Right lobe of liver (tissue), 6 donors: Measurements from ENCODE around the gene OSBPL3. TPM values are rescaled to one million over a fixed set of nuclear protein-coding genes. Genes with fewer than 3 reads are reported as not detected.

Source experiments
- ATAC-seq, 4 donors: fragments of 200-7000 bp; cut with Tn5 transposase; one replicate each; pipeline ENCODE4 v1.9.1; 2020; ENCODE audit warnings: mild to moderate bottlenecking in 4 of 4, moderate library complexity in 4 of 4
- DNase-seq, 3 donors: peaks; one replicate each; pipeline ENCODE4 v3.0.0-alpha.2; 2020
- H3K27ac ChIP-seq, 3 donors: fragments of 200-600 bp; one replicate each; pipeline ENCODE4 v1.8.0; 2022
- H3K27me3 ChIP-seq, 2 donors: fragments of 200-600 bp; one replicate each; pipeline ENCODE4 v1.8.0; 2022
- H3K36me3 ChIP-seq, 4 donors: fragments of 200-600 bp; sonication (generic) in 1 of 4; one replicate each; pipeline versions ENCODE4 v1.5.1 to v1.8.0; 2017 to 2022; ENCODE audit warnings: control low read depth in 1 of 4
- H3K4me1 ChIP-seq, 4 donors: fragments of 200-600 bp; sonication (generic) in 1 of 4; one replicate each; pipeline versions ENCODE4 v1.5.1 to v1.8.0; 2017 to 2022; ENCODE audit warnings: control low read depth in 1 of 4
- H3K4me3 ChIP-seq, 3 donors: fragments of 200-600 bp; one replicate each; pipeline ENCODE4 v1.8.0; 2022
- H3K9me3 ChIP-seq, 4 donors: fragments of 200-600 bp; sonication (generic) in 1 of 4; one replicate each; pipeline versions ENCODE4 v1.5.1 to v1.8.0; 2017 to 2022; ENCODE audit warnings: control low read depth in 1 of 4
- CTCF ChIP-seq, 4 donors: fragments of 200-600 bp in 3 of 4; fragments of 450-650 bp in 1 of 4; IDR thresholded peaks; one replicate each; pipeline versions ENCODE4 v1.5.1 to v1.8.0; 2016 to 2022; ENCODE audit warnings: antibody characterized with exemption in 4 of 4, mild to moderate bottlenecking in 2 of 4
- POLR2A ChIP-seq: fragments of 450-650 bp; IDR thresholded peaks from one replicate; pipeline ENCODE4 v1.6.1; 2017; ENCODE audit warnings: antibody characterized with exemption, mild to moderate bottlenecking
- WGBS: methylation state at CpG from one replicate; pipeline ENCODE4 v1.1.6; 2018; ENCODE audit warnings: low coverage, low lambda C conversion rate; ENCODE audit not compliant: insufficient coverage; ENCODE audit errors: missing lambda C conversion rate; 5-methylcytosine and 5-hydroxymethylcytosine counted together
- intact Hi-C, 2 donors: fragments of 100-400 bp; cut with DNase I; formaldehyde crosslinking; loops; one replicate each; pipeline versions ENCODE4 v1.11.2 to v1.14.1; 2022
- total RNA-seq, 6 experiments: library from RNA; depleted of rRNA in 2 of 6; stranded (reverse); fragments of >200 nt in 2 of 6; fragmentation: NEBNext Ultra II Directional in 3 of 6; extraction: Animal tissue kit (Norgen Biotek cat#: 25700) in 3 of 6; gene quantifications; one replicate each; pipeline versions ENCODE4 v1.1.0 to v1.2.4, GENCODE V29; 2016 to 2023
- donor health status: DM: no; HTN: yes; CAD: no.
- donor health status: DM: no; HTN: no; CAD: no.
- donor health status: DM: no; HTN: no; CAD: no.
- donor health status: DM: no; HTN: yes; CAD: no.
- donor health status: DM: no; HTN: yes; CAD: no.

Gene OSBPL3
- total RNA-seq, 6 experiments from 2014 or later: 0.70 to 8.2 (median 2.4) TPM

- DNase-seq: no peak
- TF ChIP-seq CTCF (IDR thresholded peaks at IDR 0.05): no peak
- no peak for TF ChIP-seq POLR2A
- Histone ChIP-seq H3K27me3 (no peaks in the 10 kb centered on the region), H3K36me3 (no peaks in the 10 kb centered on the region), H3K4me1 (no peaks in the 10 kb centered on the region), H3K4me3 (no peak overlapping the region), H3K9me3 (no peaks in the 10 kb centered on the region), H3K27ac (no peak overlapping the region)
- 100% methylated on average over 1 of the region's 1 CpG for WGBS
- intact Hi-C loops: no loop called here
- no peak for ATAC-seq
Measured at GRCh38 chr7:24955313-24955712, 24.7 kb downstream of the OSBPL3 start.

DNA sequence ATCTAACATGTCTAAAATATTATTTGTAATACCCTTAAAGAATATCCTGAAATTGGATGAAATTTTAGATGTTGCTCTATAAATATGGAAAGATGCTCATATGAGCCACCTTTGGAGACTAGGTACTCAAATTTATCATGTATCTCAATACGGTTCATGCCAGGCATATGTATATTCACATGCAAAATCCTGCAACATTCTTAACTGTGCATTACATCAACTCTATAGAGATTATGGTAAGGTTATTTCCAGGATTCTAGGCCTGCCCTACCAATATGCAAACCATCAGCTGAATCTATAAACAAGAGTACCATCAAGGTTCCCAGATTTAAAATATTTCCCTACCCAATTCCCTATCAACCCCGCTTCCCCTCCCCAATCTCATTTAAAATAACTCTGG, 27.5 kb downstream of the OSBPL3 start:
- Histone ChIP-seq H3K27ac (no peak overlapping the region), H3K27me3 (no peaks in the 10 kb centered on the region), H3K9me3 (no peaks in the 10 kb centered on the region), H3K36me3 (no peaks in the 10 kb centered on the region), H3K4me3 (no peak overlapping the region), H3K4me1 (no peaks in the 10 kb centered on the region)
- no peak for TF ChIP-seq CTCF (IDR thresholded peaks at IDR 0.05)
- no peak for TF ChIP-seq POLR2A
- no peak for DNase-seq
- 90% methylated on average over 2 of the region's 2 CpGs for WGBS
- ATAC-seq: no peak
- intact Hi-C loops: no loop called here

- DNase-seq (no peak), ATAC-seq (no peak)
- Histone ChIP-seq H3K27ac (no peak overlapping the region), H3K4me3 (no peak overlapping the region), H3K27me3 (no peaks in the 10 kb centered on the region), H3K9me3 (no peaks in the 10 kb centered on the region), H3K36me3 (no peaks in the 10 kb centered on the region), H3K4me1 (no peaks in the 10 kb centered on the region)
- 73% methylated on average over 3 of the region's 3 CpGs for WGBS
- intact Hi-C loops: no loop called here
- no peak for TF ChIP-seq CTCF (IDR thresholded peaks at IDR 0.05)
- no peak for TF ChIP-seq POLR2A
Measured at GRCh38 chr7:24951441-24951980, 28.5 kb downstream of the OSBPL3 start.

DNA sequence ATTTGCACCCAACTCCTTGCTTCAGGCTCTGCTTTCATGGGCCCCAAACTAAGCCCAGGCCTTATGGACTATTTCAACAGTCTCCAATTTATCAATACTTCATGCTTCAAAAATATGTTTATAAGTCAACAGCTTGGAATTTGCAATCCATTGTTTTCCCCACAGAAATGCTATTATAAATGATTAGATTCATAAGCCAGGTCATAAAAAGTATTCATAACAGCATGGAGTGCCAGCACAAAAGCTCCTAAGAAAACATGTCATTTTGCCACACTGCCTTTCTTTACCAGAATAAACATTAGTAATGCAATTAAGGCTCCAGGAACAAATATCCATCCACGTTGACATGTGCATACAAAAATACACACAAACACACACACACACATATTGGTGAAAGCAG, 30.1 kb downstream of the OSBPL3 start:
- ATAC-seq (no peak), DNase-seq (no peak)
- TF ChIP-seq CTCF (IDR thresholded peaks at IDR 0.05): no peak
- no peak for TF ChIP-seq POLR2A
- H3K4me3 ChIP-seq: no peak overlapping the region
- 19% methylated on average over 1 of the region's 1 CpG for WGBS
- no peaks in the 10 kb centered on the region for H3K36me3 ChIP-seq
- H3K27me3 ChIP-seq: no peaks in the 10 kb centered on the region
- intact Hi-C loops: no loop called here
- no peaks in the 10 kb centered on the region for H3K9me3 ChIP-seq
- H3K27ac ChIP-seq: no peak overlapping the region
- no peaks in the 10 kb centered on the region for H3K4me1 ChIP-seq

- Histone ChIP-seq H3K27me3 (no peaks in the 10 kb centered on the region), H3K4me3 (no peak overlapping the region), H3K27ac (no peak overlapping the region), H3K36me3 (no peaks in the 10 kb centered on the region), H3K9me3 (no peaks in the 10 kb centered on the region), H3K4me1 (no peaks in the 10 kb centered on the region)
- DNase-seq: no peak
- no peak for TF ChIP-seq CTCF (IDR thresholded peaks at IDR 0.05)
- TF ChIP-seq POLR2A: no peak
- 81% methylated on average over 4 of the region's 4 CpGs for WGBS
- no peak for ATAC-seq
- intact Hi-C loops: no loop called here
Measured at GRCh38 chr7:24948739-24949138, 31.2 kb downstream of the OSBPL3 start.
